C1 segment of cervical spinal cord (tissue), 14 donors: Measurements from ENCODE around the gene RUNX1.
"Not testable (repeated sequence)": the region's sequence is repeated elsewhere in the genome, so short reads cannot be mapped to it uniquely, and the experiment has no call there.

ENCODE experiments used
- DNase-seq, 14 donors: peaks; one replicate each; lab custom pipeline; 2025; lab: John Stamatoyannopoulos, UW

The RUNX1 gene

GRCh38 chr21:34970167-34970500, 79.0 kb downstream of the RUNX1 start:
- no peak for DNase-seq

DNA sequence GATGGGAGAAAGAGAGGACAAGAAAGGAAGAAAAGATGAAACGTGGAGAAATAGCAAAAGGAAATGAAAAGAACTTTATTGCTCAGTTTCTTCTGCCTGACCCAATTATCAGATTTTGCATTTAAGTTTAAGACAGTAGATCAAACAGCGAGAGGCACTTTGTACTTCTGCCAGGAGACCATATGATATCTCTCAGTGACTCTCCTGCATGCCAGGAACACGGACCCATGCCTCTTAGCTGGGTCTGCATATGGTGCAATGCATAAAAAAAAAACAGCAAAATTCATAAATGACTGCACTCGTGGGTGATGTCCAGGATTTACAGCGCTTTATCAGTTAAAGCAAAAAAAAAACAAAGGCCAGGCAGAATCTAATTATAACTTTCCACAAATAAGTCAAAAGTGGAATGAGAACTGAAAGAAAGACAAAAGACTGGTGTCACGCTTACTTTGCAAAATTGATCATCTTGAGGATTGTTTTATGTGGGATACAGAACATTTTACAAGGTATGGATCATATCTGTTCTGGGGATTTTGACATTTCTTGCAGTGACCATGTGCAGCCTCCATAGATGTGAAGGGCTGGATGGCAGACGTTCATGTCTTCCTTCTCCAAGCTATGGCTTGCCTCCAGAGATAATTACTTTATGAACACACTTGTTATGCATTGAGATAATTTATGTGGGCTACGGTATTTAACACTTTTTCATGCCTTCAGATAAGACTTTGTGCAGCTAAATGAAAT, 79.5 kb downstream of the RUNX1 start:
- DNase-seq: peak in 1 of 14 donors; percentile 16

DNA sequence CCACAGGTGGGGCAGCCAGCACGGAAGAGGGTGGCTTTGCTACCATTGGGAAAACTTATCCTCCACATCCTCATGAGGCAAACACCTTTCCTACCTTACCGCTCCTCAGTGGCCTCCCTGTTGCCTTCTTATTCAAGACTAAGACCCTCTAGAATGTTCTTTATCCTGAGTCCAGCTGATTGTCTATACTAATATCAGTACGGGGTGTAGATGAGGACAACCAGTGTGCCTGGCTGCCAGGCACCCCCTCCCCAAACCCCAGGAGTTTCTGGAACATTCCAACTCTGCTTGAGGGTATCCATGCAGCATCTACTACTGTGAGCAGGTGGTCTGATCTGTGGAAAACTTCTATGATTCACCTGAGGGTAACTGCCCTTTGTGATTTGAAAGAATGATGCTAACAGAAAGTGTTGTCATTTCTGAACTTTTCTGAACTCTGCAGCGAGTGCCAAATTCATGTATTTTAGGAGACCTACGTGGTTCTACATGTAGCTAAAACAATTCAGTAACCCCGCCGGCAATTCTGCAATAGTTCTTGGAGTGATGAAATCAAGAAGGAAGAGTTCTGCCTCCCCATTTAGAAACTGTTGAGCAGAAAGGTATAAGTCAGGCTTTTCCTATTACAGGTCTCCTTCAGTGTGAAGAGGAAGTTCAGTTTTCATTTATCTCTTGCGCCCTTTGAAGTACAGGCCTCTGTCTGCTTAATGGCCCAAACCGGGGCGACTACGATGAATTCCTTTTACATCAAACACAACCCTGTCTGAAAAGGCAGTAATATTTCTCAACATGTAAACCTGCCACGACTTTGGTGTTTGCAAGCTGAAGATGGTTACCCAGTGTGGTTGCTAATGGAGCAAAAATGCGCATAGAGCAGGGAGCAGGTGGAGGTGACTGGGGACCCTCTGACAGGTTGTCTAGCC, 80.4 kb downstream of the RUNX1 start:
- no peak for DNase-seq

- no peak for DNase-seq
These were observed 81.4 kb downstream of the RUNX1 start for GRCh38 chr21:34967509-34968289.

GRCh38 chr21:34966881-34967280, 82.2 kb downstream of the RUNX1 start:
- not testable (repeated sequence) for DNase-seq

- DNase-seq: no peak
These were observed 83.6 kb downstream of the RUNX1 start for GRCh38 chr21:34965200-34966174.

GRCh38 chr21:34962586-34963222, 86.4 kb downstream of the RUNX1 start:
- DNase-seq: no peak

DNA sequence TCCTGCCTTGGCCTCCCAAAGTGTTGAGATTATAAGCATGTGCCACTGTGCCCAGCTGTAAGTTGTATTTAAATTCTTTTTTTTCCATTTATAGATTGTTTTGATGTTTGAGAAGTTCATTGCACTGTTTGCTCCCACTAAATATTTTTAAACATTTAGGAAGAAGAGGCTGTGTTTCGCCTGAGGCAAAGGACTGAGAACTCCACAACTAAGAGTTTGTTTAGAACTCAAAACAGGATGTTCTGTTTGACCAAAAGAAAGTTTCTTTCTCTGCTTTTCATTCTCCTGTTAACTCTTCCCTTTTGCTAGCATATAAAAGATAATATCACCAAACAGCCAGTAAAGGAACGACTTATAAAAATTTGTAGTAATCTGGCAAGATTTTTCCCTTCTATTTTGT, 87.0 kb downstream of the RUNX1 start:
- DNase-seq: no peak

DNA sequence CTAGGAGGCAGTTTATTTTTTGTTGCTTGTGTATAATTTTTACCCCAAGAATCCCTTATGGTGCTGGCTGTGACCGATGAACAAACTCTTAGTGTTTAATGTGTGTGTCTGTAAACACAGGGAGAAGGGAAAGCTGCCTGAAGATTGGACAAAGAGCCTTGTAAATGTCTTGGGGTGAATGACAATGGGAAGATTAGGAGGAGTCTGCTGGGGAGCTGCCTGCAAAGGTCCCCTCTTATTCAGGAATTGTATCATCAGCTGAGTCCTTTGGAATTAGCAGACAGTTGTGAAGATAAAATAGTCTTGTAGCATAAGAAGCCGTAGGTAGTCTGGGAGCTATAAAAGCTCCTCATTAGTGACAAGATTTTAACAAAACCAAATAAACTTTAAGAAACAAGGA, 88.4 kb downstream of the RUNX1 start:
- DNase-seq: no peak

DNA sequence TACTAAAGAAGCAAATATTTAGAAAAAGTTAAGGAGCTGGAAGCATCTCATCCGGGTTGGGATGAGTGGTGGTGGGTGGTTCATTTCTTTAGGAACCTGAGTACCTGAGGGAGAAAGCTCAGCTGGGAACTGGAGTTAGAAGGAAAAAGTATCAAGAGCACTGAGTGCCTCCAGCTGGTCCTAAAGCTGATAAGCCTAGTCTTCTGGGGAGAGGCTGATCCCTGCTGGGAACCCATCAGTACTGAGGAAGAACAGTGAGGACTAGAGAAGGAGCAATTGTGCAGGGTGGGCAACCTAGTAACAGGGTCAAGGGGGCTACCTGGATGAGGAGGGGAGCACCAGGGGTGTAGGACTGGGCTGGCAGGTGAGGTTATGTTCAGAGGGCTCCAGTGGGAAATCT, 89.5 kb downstream of the RUNX1 start:
- DNase-seq: no peak

- no peak for DNase-seq
These were observed 91.1 kb downstream of the RUNX1 start for GRCh38 chr21:34958040-34958439.

- no peak for DNase-seq
These were observed 92.4 kb downstream of the RUNX1 start for GRCh38 chr21:34956416-34957316.

- no peak for DNase-seq
These were observed 95.2 kb downstream of the RUNX1 start for GRCh38 chr21:34953950-34954349.

DNA sequence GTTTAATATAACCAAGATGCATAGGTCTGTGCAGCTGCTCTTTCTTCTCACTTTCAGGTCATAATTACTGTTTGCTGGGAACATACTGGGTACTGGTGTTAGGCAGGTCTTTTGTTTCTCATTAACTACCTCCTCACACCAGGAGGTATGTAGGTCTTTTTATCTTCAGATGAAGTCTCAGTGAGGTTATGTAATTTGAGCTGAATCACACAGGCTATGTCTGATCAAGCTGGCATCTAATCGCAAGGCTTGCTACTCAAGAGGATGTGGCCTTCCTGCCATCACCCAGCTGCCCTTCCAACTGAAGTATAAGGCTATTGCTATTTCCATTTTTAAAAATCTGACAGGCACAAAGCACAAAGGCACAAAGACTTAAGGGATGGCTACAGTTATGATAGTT, 96.4 kb downstream of the RUNX1 start:
- DNase-seq: no peak

DNA sequence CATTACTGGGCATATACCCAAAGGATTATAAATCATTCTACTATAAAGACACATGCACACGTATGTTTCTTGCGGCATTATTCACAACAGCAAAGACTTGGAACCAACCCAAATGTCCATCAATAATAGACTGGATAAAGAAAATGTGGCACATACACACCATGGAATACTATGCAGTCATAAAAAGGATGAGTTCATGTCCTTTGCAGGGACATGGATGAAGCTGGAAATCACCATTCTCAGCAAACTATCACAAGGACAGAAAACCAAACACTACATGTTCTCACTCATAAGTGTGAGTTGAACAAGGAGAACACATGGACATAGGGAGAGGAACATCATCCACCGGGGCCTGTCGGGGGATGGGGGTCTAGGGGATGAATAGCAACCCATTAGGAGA, 97.2 kb downstream of the RUNX1 start:
- DNase-seq: not testable (repeated sequence)

GRCh38 chr21:34950980-34951379, 98.1 kb downstream of the RUNX1 start:
- DNase-seq: no peak

- no peak for DNase-seq
These were observed 99.6 kb downstream of the RUNX1 start for GRCh38 chr21:34949499-34949898.

DNA sequence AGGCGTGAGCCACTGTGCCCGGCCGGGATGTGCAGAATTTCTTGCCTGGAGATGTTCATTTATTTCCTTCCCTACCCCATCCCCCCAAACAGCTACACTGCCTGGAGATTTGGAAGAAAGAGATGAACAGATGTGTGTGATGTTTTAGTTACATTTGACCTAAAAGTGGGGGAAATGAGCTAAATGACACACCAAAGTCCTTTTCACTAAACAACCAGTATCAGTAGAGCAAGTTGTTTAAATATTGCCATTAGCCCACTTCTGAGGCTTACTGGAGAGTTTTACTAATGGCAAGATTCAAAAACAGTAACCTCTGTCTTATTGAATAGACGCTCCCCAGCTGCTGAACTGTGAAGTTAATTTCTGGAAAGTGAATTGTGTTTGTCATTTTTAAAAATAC, 100.1 kb downstream of the RUNX1 start:
- no peak for DNase-seq

DNA sequence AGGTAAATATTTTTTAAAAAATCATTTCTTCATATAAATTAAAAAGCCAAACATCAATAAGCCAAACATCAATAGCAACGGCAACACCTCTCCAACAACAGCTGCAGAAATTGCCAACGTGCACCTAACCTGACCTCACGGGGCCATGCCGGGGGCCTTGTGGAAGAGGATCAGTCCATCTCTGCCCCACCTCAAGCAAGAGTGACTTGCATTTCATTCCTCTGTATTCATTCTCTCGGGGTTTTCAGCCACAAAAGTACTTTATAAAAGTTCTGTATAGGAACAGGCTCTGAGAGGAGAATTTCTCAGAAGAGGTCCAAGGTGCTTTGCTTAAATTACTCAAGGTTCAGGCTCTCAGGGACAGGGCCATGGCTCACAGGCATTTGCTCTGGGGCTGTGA, 100.9 kb downstream of the RUNX1 start:
- no peak for DNase-seq
